Occipital lobe (tissue), 2 donors: Measurements from ENCODE around the gene MATR3. TPM values are rescaled to one million over a fixed set of nuclear protein-coding genes. Genes with fewer than 3 reads are reported as not detected.
A peak's percentile ranks its signal among the peaks of the same experiment; 100 is the strongest.

Experiments used
- DNase-seq: peaks from one replicate; lab custom pipeline; 2025; lab: John Stamatoyannopoulos, UW
- total RNA-seq: library from RNA; depleted of rRNA; stranded (reverse); fragments of >200 nt; gene quantifications from one replicate; pipeline ENCODE4 v1.2.3, GENCODE V29; 2014

Gene MATR3
- total RNA-seq, 1 donor from 2014 or later: 769 TPM

DNA sequence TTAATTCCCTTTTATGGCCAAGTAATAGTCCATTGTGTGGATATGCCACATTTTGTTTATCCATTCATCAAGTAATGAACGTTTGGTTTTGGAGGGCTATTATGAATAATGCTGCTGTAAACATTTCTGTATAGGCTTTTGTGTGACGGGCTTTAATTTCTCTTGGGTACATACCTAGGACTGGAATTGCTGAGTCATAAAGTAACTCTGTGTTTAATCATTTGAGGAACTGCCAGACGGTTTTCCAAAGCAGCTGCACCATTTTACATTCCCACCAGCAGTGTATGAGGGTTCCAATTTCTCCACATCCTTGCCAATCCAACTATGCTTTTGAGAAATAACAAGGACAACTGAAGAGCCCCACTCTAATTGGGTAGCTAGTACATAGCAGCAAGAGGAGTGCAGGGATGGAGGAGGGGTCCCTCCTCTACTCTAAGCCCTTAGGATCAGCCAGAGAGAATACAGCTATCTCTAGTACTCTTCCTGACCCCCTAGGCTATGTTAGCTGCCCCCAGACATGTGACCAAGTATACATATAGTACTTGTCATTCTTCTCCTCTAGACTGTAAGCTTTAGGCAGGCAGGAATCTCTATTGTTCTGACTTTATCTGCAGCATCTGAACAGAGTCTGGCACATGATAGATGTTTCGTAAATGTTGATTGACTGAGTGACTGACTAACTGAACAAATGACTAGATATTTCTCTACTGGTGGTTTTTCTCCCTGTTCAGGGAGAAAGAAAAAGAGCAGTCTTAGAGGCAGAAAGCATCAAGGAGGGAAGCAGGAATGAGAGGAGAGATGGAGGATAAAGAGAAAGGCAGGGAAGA, 22.1 kb upstream of the MATR3 start:
- DNase-seq: no peak

DNA sequence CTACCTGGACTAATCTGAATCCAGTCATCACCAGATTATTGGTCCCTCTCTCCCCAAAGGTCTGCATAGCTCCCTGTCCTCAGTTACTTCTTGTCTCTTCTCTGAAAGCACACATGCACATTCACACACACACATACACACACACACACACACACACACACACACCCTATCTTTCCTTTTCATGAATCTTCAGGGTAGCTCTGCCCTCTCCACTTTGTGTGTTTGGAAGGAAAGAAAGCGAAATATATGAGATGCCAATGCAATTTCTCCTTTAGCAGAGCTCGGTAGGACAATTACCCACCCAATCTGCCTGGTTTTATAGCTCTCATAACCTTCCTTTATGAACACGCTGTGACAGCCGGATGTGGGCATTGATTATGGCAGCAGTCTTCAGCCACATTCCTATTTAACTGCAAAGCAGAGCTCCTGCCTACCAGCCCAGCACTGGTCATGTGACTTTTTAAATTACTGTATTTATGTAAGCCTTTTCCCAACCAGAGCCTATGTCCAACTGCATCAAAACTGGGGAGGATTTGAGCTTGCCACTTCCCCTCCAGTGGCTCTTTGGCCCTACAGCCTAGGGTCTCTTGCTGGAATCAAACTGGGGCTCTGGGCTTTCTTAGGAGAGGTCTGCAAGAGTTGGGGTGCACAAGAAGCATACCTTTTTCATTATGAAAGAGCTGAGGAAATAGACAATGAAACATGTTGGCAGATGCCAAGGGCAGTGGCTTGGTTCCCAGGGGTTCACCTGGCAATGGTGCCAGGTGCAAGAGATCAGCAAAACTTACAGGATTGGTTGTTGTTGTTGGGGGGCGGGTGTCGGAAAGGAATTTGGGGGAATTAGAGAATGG, 20.8 kb upstream of the MATR3 start:
- DNase-seq: no peak

GRCh38 chr5:139273322-139273571, 20.3 kb upstream of the MATR3 start:
- no peak for DNase-seq

- DNase-seq: peak; percentile 74
Measured at GRCh38 chr5:139273572-139274289, 19.8 kb upstream of the MATR3 start.

- no peak for DNase-seq
Measured at GRCh38 chr5:139275536-139275935, 18.0 kb upstream of the MATR3 start.

DNA sequence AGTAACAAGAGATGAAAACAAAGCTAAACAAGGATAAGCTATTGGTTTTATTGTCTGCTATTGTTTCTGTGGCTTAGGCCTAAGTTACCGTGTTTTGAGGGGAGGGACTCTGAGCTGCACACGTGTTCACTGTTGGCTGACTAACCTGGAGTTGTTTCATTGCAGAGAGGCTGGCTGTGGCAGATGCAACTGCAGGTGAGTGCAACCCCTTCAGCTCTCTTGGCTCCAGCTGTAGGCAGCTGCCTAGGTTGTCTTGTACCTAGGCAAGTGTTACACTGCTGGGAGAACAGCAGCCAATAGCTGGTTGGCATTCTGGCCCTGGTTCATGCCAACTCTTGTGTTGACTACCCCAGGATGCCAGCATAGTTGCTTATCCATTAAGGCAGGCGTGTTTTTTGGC, 17.6 kb upstream of the MATR3 start:
- DNase-seq: no peak

- no peak for DNase-seq
Measured at GRCh38 chr5:139276426-139276825, 17.1 kb upstream of the MATR3 start.

DNA sequence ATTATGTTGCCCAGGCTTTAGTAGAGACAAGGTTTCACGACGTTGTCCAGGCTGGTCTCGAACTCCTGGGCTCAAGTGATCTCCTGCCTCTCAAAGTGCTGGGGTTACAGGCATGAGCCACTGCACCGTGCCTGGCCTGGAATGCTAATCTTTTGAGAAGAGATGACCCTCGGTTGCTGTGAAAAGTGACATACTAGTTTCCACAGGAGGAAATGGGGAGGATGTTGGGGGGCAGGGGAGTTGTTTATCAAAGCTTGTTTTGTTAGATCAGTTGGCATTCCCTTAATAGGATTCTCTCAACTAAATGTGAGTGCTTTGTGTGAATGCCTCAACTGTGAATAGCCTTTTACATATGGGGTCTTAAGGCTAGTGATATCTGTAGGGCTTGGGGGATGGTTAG, 16.4 kb upstream of the MATR3 start:
- no peak for DNase-seq

DNA sequence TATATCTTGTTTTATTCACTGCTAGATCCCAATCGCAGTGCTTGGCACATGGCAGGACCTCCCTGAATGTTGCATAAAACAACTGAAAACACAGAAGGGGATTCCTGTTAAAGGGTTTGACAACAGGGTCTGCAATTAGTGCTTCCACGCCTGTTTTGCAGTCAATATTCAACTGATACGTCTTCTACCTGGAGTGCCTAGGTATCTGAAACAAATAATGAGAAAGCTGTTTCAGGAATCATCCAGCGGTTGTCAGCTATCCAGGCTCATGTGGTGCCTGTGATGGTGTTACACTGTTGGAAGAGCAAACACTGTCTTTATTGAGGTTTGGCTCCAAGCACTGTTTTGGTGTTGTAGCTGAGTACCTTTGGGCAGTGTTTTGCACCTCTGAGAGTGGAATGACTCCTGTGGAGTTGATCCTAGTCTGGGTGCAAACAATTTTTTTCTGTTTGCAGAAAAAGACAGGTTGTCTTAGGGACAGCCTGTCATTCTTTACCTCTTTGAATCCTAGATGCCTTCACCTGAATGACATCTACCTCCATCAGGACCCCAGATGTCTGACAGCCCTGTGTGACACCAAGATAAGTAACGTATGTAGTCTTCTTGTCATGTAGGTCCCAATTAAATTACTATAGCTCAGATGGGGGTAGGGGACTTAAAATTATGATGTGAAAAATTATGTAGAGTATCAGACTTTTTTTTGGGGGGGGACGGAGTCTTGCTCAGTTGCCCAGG, 14.8 kb upstream of the MATR3 start:
- DNase-seq: no peak

GRCh38 chr5:139282197-139282557, 11.4 kb upstream of the MATR3 start:
- no peak for DNase-seq

GRCh38 chr5:139283252-139284166, 10.0 kb upstream of the MATR3 start:
- DNase-seq: no peak

- no peak for DNase-seq
Measured at GRCh38 chr5:139284295-139284694, 9.2 kb upstream of the MATR3 start.

GRCh38 chr5:139285651-139286392, 7.7 kb upstream of the MATR3 start:
- DNase-seq: no peak

GRCh38 chr5:139287890-139288635, 5.5 kb upstream of the MATR3 start:
- no peak for DNase-seq

DNA sequence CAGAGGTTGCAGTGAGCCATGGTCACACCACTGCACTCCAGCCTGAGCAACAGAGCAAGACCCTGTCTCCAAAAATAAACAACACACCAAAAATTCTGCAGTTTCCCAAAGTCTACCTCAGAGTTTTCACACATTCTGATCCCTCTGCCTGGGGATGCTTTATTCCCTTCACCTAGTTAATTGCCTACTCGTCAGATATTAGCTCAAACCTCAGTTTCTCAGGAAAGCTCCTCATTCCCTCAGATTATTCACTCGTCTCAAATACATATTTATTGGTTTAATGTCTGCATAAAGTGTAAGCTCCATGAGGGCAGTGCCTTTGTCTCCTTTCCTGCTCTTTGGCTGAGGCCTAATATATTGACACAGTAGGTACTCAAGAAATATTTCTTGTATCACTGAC, 2.5 kb upstream of the MATR3 start:
- DNase-seq: no peak

DNA sequence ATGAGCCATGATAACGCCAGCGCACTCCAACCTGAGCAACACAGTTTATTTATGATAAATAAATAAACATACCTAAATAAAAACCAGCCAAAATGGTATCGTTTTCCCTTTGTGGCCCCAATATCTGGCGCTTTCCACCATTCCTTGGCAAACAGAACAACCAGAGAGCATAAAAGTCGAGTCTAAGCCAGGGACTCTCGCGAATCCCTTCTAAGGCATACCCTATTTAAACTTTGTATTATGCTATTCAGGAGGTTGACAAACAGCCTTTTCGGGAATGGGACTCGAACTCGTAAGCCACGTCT, 386 bp upstream of the MATR3 start:
- DNase-seq: no peak

- DNase-seq: peak; percentile 61
Measured at GRCh38 chr5:139294374-139295165, 1.0 kb downstream of the MATR3 start.

DNA sequence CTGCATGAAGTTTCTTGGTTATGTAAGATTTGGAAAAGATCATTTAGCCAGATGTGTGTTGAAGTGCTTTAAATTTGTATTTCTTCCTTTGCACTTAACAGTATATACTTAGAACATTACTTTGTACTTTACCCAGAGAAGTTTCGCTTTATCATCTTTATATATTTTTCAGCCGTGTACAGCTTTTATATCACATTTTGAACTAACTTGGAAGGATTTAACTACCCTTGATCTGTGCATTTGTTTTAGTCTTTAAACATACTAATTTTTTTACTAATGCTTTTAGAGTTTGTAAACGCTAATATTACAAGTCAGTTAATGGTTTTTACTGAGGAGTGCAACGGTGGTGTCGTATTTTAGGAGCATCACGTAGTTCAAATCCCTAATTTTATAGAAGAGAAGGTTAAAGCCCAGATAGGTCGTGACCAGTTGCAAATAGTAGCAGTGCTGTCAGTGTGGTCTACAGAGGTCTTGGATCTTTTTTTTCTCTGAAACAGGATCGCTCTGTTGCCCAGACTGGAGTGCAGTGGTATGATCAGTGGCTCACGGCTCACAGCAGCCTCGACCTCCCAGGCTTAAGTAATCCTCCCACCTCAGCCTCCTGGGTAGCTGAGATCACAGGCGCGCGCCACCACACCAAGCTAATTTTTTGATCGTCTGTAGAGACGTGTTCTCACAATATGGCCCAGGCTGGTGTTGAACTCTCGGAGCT, 2.0 kb downstream of the MATR3 start:
- DNase-seq: no peak
